GM19238 (cell line): Measurements from ENCODE around the gene ZNF185.
A peak's percentile ranks its signal among the peaks of the same experiment; 100 is the strongest.

Experiments
- DNase-seq: peaks from one replicate; pipeline ENCODE4 v3.0.0; 2011; ENCODE audit warnings: low spot score; ENCODE audit not compliant: insufficient read length

The ZNF185 gene

DNA sequence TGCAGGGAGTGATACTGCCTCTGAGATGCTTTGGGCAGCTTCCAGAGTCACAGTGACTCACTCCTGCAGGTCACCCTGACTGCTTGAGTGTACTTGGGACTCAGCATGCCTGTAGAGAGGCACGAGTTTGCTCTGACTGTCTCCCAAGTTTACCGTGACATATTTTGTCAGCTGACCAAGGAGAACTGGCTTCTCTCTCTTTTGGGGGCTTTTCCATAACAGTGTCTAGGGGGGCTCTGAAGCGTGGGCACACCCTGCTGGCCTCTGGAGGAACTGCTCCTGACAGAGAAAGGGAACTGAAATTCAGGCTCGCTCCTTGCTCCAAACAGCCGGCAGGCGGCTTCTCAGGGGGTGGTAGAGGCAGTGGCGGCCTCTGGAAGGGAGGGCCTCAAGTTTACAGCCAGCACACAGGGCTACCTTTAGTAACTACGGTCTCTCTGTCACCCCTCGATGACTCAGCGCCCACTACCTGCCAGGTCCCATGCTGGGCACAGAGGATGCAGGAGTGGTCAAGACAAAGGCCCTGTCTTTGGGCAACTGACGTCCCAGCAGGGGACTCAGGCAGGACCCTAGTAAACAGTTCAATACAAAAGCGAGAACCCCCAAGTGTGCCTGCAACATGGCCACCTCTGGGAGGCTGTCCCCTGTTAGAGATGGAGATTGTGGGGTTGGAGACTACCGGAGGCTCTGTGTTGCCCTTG, 17.8 kb downstream of the ZNF185 start:
- peak; percentile 74 for DNase-seq

- DNase-seq, result no peak
These were observed 20.1 kb downstream of the ZNF185 start for GRCh38 chrX:152917656-152918579.

DNA sequence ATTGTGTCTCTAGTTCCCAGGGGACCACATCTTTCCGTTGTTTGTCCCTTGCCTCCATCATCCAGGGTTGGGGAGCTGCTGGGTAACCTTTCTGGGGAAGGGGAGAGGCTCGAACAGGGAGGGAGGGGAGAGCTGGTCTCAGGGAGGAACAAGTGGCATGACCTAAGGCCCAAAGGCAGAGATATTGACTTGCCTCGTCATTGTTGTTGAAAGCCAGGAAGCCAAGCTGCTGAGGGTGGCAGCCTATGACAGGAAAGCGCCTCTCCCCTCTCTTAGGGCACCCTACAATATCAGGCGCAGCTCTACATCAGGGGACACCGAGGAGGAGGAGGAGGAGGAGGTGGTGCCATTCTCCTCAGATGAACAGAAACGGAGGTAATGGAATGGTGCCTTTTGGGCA, 20.8 kb downstream of the ZNF185 start:
- no peak for DNase-seq

GRCh38 chrX:152923599-152923998, 25.7 kb downstream of the ZNF185 start:
- no peak for DNase-seq

DNA sequence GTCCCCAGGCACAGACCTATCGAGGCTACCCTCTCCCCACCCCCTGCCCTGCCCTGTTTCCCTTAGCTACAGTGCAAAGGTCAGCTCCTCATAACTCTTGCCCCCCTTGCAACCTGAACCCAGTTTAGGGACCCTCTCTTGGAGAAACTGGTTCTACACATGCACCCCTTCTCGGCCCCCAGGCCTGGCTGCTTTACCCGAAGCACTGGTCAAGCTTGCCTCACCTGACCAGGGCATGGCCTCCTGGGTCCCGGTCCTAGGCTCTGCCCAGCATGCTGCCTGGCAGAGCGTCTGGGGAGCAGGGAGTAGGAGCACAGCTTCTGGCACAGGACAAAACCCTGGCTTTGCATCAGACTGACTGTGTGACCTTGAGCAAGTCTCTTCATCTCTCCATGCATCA, 28.0 kb downstream of the ZNF185 start:
- DNase-seq, result no peak

DNA sequence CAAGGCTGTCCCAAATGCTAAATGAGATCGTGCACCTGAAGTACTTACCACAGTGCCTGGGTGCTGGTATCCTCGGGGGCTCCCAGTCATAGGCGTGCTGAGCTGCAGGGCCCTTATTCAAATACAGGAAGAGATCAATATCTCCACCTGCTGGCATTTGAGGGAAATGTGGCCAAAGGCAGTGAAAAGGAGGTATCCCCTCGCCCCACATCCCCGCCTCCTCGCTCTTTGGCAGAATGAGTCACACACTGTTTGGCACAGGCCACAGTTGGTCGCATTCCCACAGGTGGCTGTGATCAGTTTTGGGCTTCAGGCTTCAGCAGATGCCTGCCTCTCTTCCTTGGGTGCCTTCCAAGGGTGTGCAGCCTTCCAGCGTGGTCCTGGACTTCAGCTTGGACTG, 28.4 kb downstream of the ZNF185 start:
- DNase-seq, result peak; percentile 33

DNA sequence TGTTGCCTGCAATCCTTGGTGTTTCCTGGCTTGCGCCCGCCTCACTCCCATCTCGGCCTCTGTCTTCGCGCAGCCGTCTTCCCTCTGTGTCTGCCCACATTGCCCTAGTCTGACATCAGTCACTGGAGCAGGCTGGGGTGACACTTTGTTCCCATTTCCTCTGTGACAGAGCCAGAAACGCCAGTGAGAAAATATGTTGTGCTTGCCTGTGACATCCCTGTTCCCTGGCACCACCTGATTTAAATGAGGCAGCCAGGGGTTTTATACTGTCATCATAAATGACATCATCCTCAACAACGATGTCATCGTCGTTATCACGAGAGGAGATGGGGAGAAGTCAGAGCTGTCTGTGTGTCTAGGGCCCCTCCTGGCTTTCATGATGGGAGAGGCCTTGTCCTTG, 29.1 kb downstream of the ZNF185 start:
- DNase-seq, result no peak

DNA sequence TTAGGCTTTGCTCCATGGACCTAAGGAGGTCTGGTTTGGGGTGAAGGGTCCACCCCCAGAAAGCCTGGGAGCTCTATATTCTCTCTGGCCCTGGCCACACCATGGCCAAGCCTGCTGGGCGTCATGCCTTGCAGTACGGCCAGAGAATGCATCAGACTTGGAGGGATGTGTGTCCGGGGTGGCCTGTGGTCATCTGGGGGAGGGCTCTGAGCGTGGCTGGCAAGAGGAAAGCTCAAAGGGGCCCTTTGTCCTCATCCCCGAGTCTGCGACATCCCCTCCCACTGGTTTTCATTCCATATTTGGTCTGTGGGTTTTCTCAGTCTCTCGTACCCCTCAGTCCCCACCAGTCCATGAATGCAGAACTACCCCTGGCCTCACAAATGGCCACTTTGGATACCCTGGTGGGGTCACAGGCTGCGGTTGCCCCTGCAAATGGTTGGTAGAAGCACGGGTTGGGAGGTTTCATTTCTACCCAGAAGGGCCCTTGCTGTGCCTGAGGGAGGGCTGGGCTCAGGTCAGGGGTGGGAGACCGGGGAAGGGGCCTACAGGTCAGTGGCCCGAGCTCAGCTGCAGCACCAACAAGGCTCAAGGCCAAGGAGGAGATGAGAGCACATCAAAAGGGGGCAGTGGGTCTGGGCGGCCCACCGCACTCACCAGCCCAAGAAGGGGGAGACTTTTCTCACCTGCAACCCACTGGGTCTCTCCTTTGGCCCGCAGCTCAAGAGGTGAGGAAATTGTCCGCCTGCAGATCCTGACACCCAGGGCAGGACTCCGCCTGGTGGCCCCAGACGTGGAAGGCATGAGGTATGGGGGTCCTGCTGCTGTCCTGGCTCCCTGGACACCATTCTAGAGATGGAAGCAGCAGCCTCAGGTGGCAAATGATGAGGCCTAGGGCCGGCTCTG, 30.2 kb downstream of the ZNF185 start:
- DNase-seq, result no peak

DNA sequence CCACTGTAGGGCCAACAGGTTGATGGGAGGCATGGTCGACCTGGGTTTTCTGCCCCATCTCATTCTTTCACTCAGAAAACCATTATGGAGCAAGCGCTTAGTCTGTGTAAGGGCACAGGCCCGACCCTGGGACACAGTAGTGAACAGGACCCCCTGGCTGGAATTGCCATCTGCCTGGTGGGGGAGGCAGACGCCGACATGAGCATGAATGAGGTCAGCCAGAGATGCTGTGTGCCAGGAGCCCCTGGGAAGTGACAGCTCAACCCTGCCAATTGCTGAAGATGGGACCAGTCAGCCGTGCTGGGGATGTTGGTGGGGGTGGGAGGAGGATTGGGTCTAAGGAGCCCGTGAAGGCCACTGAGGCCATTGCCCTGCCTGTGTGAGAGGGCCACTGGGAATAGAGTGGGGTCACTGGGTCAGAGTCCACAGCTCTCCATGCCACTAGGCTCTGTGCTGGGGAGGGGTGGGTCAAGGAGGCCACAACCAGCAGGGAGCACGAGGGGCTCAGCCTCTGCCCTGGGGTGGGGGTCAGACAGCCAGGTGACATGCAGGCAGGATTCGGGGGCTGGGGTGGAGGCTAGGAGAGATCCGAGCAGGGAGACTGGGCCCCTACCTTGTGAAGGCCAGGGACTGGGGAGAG, 31.0 kb downstream of the ZNF185 start:
- DNase-seq, result no peak

- no peak for DNase-seq
These were observed 32.0 kb downstream of the ZNF185 start for GRCh38 chrX:152929898-152930297.

DNA sequence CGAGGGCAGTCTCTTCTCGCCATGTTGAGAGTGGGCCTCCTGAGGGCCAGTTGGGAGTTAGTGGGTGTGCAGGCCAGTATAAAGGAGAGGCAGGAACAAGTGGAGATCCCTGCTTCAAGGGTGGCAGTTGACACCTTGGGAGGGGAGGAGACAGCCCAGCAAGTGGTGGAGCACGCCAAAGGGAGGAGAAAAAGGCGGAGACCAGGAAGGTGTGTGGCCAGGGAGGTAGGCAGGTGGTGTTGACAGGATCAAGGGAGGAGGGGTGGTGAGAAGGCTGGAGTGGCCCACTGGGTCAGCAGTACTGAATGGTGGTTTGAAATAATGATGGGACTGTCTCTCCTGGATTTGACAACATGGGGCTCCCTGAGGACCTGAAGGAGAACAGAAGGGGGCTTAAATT, 32.6 kb downstream of the ZNF185 start:
- no peak for DNase-seq

DNA sequence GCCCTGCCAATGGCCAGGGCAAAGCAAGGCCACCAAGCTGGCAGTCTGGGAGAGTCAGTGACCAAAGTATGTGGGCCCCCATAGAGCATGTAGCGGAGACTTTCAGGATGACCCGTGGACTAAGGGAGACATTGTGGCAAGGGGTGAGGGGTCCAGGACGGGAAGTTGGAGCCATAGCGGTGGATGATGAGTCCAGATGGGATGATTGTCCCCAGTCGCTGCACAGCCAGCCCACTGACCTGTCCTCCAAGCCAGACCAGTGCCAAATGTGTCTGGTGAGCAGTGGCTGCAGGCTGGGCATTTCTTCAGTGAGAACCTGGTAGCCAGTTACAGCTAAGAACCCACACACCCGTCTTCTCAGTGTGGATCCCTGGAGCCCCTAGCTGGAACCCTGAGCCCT, 34.3 kb downstream of the ZNF185 start:
- no peak for DNase-seq

GRCh38 chrX:152932598-152933175, 34.8 kb downstream of the ZNF185 start:
- no peak for DNase-seq

- no peak for DNase-seq
These were observed 38.4 kb downstream of the ZNF185 start for GRCh38 chrX:152936306-152936705.

DNA sequence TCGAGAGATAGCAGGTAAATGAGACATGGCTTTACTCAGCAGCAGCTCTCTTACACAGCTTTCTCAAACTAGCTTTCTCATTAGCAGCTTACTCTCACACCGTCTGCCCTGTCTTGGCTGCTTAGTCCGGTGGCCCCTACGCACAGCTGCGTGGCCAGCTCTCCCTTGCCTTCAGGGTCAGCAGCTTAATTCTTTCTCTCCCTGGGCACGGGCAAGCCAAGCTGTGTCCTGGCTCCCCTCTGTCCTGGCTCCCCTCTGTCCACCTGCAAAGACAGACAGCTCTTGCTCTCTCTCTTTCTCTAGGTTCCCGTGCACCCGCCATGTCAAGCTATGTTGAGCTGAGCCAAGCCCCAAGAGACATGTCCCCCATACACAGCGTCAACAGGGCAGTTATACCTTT, 39.4 kb downstream of the ZNF185 start:
- no peak for DNase-seq

DNA sequence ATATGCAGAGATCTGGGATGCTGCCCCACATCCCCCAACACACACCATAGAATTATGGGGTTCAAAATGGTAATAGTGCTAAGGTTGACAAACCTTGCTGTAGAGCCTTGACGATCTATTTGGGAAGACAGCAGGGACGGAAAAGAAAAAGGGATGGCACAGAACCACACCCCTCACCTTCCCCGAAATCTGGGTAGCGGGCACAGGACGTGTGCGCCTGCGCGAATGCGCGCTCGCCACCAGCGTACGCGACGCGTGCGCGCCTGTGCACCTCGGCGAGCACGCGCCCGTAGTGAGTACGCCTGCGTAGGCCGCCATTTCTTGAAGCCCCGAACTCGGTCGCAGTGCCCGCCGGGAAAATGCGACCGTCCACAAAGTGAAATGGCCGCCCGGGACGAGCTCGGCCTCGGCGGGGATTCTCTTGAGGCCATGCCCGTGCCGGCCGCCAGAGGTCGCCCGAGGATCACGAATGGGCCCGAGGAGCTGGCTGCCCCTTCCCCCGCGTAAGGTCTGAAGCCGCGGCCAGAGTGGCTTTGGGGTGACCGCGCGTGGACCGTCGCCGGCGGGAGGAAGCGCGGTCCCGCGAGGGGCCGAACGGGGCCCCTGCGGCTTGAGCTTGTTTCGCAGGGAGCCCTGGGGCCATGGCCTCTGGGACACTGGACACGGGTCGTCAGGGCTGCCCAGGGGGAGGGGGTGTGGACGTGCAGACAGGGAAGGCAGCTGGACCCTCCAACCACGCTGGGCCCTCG, 43.6 kb downstream of the ZNF185 start:
- DNase-seq, result peak; percentile 82

DNA sequence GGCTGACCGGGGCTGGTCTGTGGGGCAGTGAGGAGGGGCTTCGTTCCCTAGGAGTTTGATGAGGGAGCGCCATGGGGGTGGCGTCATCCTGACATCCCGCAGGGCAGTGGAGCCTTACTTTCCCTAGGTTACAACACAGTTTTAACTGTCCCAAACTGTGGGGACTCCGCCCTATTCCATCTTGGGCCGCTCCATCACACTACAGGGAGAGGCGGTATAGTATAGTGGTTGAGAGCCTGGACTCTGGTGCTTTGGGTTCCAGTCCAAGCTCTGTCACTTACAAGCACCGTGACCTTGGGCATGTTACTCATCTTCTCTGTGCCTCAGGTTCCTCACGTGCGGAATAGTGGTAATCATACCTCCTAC, 44.2 kb downstream of the ZNF185 start:
- DNase-seq, result no peak

- no peak for DNase-seq
These were observed 46.0 kb downstream of the ZNF185 start for GRCh38 chrX:152943826-152944225.

DNA sequence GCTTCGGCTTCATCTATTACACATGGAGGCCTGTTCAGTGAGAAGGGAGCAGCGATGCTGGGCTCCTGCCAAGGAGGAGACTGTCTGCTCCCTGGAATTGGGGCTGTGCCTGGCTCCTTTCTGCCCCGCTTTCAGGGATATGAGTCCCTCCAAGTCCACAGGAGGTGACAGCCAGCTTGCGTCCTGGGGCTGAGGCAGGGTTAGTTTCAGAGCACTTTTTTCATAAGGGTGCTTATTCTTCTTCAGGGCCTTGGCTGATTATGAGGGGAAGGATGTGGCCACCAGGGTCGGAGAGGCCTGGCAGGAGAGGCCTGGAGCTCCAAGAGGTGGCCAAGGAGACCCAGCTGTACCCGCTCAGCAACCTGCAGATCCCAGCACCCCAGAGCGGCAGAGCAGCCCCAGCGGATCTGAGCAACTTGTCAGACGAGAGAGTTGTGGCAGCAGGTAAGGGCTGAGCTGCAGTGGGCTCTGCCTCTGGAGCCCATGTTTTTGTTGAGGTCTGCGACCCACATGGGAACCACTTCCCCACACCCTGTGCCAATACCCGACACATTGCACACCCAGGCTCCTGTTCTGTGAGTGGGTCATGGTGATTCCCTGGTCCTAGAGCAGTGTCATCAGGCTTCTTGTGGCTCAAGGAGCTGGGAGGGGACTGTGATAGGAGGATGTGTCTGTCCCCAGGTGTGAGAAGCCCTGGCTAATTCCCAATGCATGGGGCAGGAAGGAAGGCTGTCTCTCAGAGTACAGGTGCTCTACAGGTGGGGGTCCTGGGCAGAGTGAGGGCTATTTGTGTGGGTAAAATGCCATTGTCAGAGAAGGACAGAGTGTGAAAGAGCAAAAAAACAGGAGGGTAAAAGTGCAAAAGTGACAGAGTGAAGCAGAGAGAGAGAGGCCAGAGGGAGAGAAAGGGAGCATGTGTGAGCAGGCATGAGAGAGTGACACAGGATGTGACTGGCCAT, 47.4 kb downstream of the ZNF185 start:
- DNase-seq, result no peak
